K562 (cell line): Measurements from ENCODE around the gene ZNF487. TPM values are rescaled to one million over a fixed set of nuclear protein-coding genes. Genes with fewer than 3 reads are reported as not detected.

Experiments
- CEBPG ChIP-seq, 3 experiments: fragments of 200-800 bp in 1 of 3; sonication (Bioruptor generic) in 1 of 3; sonication (generic) in 1 of 3; formaldehyde crosslinking in 1 of 3; IDR thresholded peaks in 2 of 3; conservative IDR thresholded peaks in 1 of 3; 2 replicates each; pipeline versions ENCODE4 v1.6.1 to v1.8.0; 2016 to 2022; ENCODE audit warnings: missing compliant biosample characterization in 2 of 3, missing genetic modification characterization in 2 of 3, mild to moderate bottlenecking in 1 of 3, missing genetic modification reagents in 1 of 3
- CXXC5 ChIP-seq: fragments of 250-450 bp; sonication (Bioruptor Pico); IDR thresholded peaks from 2 replicates; pipeline ENCODE4 v1.8.0; 2022; ENCODE audit warnings: inconsistent platforms, mild to moderate bottlenecking, moderate library complexity
- ELK3 ChIP-seq: fragments of 450-650 bp; formaldehyde crosslinking; IDR thresholded peaks from 2 replicates; pipeline ENCODE4 v1.4.0; 2020; ENCODE audit warnings: mild to moderate bottlenecking
- FOS ChIP-seq: IDR thresholded peaks from 3 replicates; pipeline ENCODE4 v1.6.1; 2011; ENCODE audit not compliant: insufficient read length; ENCODE audit errors: extremely low read depth
- GATAD2A ChIP-seq: fragments of 450-650 bp; IDR thresholded peaks from 2 replicates; pipeline ENCODE4 v1.6.1; 2017
- GTF2A2 ChIP-seq: IDR thresholded peaks from 2 replicates; pipeline ENCODE4 v1.6.1; 2016; ENCODE audit warnings: mild to moderate bottlenecking, missing genetic modification characterization, missing compliant biosample characterization
- KDM2B ChIP-seq: fragments of 250-450 bp; sonication (Bioruptor Pico); IDR thresholded peaks from 2 replicates; pipeline ENCODE4 v1.8.0; 2021; ENCODE audit warnings: mild to moderate bottlenecking, moderate library complexity
- LCOR ChIP-seq: sonication (generic); formaldehyde crosslinking; IDR thresholded peaks from 2 replicates; pipeline ENCODE4 v1.8.0; 2022; ENCODE audit warnings: mild to moderate bottlenecking, missing genetic modification reagents
- NCOR1 ChIP-seq: fragments of 450-650 bp; IDR thresholded peaks from 2 replicates; pipeline ENCODE4 v1.6.1; 2016; ENCODE audit warnings: mild to moderate bottlenecking, moderate library complexity
- PHB ChIP-seq: fragments of 250-450 bp; sonication (Bioruptor Pico); IDR thresholded peaks from 2 replicates; pipeline ENCODE4 v1.5.0; 2021
- RBM17 ChIP-seq: fragments of 200-400 bp; formaldehyde crosslinking; IDR thresholded peaks from 2 replicates; pipeline ENCODE4 v1.6.1; 2017; ENCODE audit warnings: low read depth, mild to moderate bottlenecking, low read length, borderline replicate concordance
- RBM34 ChIP-seq: fragments of 200-400 bp; formaldehyde crosslinking; IDR thresholded peaks from 2 replicates; pipeline ENCODE4 v1.6.1; 2018; ENCODE audit warnings: low read length, borderline replicate concordance; ENCODE audit not compliant: insufficient read depth
- RNF2 ChIP-seq: sonication (generic); IDR thresholded peaks from 2 replicates; pipeline ENCODE4 v1.6.1; 2016
- RNF219 ChIP-seq: fragments of 250-450 bp; sonication (Bioruptor Pico); IDR thresholded peaks from 2 replicates; pipeline ENCODE4 v1.5.0; 2022; ENCODE audit warnings: mild to moderate bottlenecking
- TBP ChIP-seq: optimal IDR thresholded peaks from 2 replicates; pipeline ENCODE3; 2011; ENCODE audit warnings: low read depth, low read length, improper control_type of control experiment
- TGIF2 ChIP-seq: sonication (generic); formaldehyde crosslinking; IDR thresholded peaks from 2 replicates; pipeline ENCODE4 v1.8.1; 2022; ENCODE audit warnings: mild to moderate bottlenecking, missing genetic modification reagents, moderate library complexity
- U2AF2 ChIP-seq: fragments of 200-400 bp; formaldehyde crosslinking; optimal IDR thresholded peaks from 2 replicates; pipeline ENCODE3; 2017; ENCODE audit warnings: low read depth, mild to moderate bottlenecking, low read length
- UBTF ChIP-seq, 2 experiments: IDR thresholded peaks; 2 replicates each; pipeline ENCODE4 v1.6.1; 2012; ENCODE audit warnings: improper control_type of control experiment in 2 of 2, low read depth in 2 of 2, low read length in 2 of 2, borderline replicate concordance in 1 of 2
- XRCC4 ChIP-seq: IDR thresholded peaks from one replicate; pipeline ENCODE4 v1.6.1; 2011; ENCODE audit not compliant: insufficient read depth, insufficient read length; ENCODE audit errors: extremely low read depth
- ZBTB9 ChIP-seq: fragments of 450-650 bp; formaldehyde crosslinking; IDR thresholded peaks from 2 replicates; pipeline ENCODE4 v1.4.0; 2020; ENCODE audit warnings: mild to moderate bottlenecking, moderate library complexity
- ZNF384 ChIP-seq: IDR thresholded peaks from 2 replicates; pipeline ENCODE4 v1.6.1; 2012; ENCODE audit warnings: low read depth, low read length, improper control_type of control experiment
- polyA plus RNA-seq, 8 experiments: library from polyadenylated mRNA; depleted of rRNA in 4 of 8; stranded (reverse) in 5 of 8; unstranded in 3 of 8; fragments of >200 nt; fragmentation: Nextera tagmentation in 2 of 8; fragmentation: Illumina TruSeq in 1 of 8; extraction: Ambion mirVana in 2 of 8; extraction: Trizol in 1 of 8; gene quantifications; 2 replicates each; pipeline versions ENCODE4 v1.2.1 to v1.2.3, GENCODE V29; 2011 to 2014; ENCODE audit warnings: inconsistent platforms in 1 of 8, missing spikeins in 1 of 8
- total RNA-seq, 7 experiments: library from RNA; depleted of rRNA in 6 of 7; stranded (reverse); fragments of >200 nt in 6 of 7; fragmentation: Illumina TruSeq in 2 of 7; extraction: Trizol in 2 of 7; gene quantifications; 2 replicates each; pipeline versions ENCODE4 v1.2.1 to v1.2.3, GENCODE V29; 2011 to 2021; ENCODE audit warnings: low replicate concordance in 1 of 7

ZNF487 gene
- total and polyA plus RNA-seq, 9 of the 15 experiments (the other 6 are each of a cell fraction or from before 2014, with no cell fraction given): 1.9 to 6.5 (median 4.2) TPM

- TF ChIP-seq RBM34 (peak; percentile 68; the same call in 1 of the 2 replicates), RBM17 (no peak), U2AF2 (no peak), CEBPG (CRISPR knock-in tag; IDR thresholded peaks at IDR 0.05) (0 out of 2 replicates have a peak, but pooled peaks have one; percentile 7), CEBPG (tag; conservative IDR thresholded peaks at IDR 0.05 in 1 of 2, IDR thresholded peaks at IDR 0.05 in 1 of 2) (peak in 1 of 2 experiments; percentile 45; a peak in 1 of 4 replicates), GTF2A2 (tag) (no peak), GATAD2A (peak; percentile 58), PHB (CRISPR knock-in tag) (no peak), UBTF (IDR thresholded peaks at IDR 0.05; ENCODE audit: borderline replicate concordance in 1 of 2, low read depth in 2 of 2, low read length in 2 of 2) (peak; percentile 73 to 92; a peak in 1 of 4 replicates), NCOR1 (peak; percentile 48), KDM2B (CRISPR knock-in tag) (no peak; the same call in 1 of the 2 replicates), LCOR (CRISPR knock-in tag) (no peak), ZBTB9 (CRISPR knock-in tag) (peak; percentile 88), ZNF384 (peak; percentile 70), TBP (peak; percentile 93), TGIF2 (no peak; the same call in 1 of the 2 replicates), XRCC4 (no peak), RNF219 (no peak), FOS (no peak), CXXC5 (CRISPR knock-in tag) (peak; percentile 96), RNF2 (peak; percentile 67), ELK3 (CRISPR knock-in tag) (no peak)
These were observed at the start of gene ZNF487 (continued) for GRCh38 chr10:43436291-43437140.
